Fibroblast of villous mesenchyme (primary cell): ENCODE data around the gene CDC42EP5. TPM values are rescaled to one million over a fixed set of nuclear protein-coding genes. Genes with fewer than 3 reads are reported as not detected.

Experiments used
- DNase-seq: peaks from one replicate; pipeline ENCODE4 v3.0.0-alpha.2; 2010; ENCODE audit warnings: low read depth
- H3K4me3 ChIP-seq: 2 replicates; pipeline ENCODE4 v1.5.1; 2011; ENCODE audit warnings: low read depth, mild to moderate bottlenecking, low read length
- total RNA-seq: library from RNA; depleted of rRNA; stranded (reverse); fragments of >200 nt; gene quantifications from 2 replicates; pipeline ENCODE4 v1.2.3, GENCODE V29; 2012
- TF ChIP-seq, protein P1 (sequence below): IDR thresholded peaks from 2 replicates; pipeline ENCODE4 v1.5.1; 2012; ENCODE audit warnings: low read depth, mild to moderate bottlenecking, low read length; ENCODE audit not compliant: insufficient read depth

The CDC42EP5 gene
- total RNA-seq, 1 donor, result 12.5 TPM

DNA sequence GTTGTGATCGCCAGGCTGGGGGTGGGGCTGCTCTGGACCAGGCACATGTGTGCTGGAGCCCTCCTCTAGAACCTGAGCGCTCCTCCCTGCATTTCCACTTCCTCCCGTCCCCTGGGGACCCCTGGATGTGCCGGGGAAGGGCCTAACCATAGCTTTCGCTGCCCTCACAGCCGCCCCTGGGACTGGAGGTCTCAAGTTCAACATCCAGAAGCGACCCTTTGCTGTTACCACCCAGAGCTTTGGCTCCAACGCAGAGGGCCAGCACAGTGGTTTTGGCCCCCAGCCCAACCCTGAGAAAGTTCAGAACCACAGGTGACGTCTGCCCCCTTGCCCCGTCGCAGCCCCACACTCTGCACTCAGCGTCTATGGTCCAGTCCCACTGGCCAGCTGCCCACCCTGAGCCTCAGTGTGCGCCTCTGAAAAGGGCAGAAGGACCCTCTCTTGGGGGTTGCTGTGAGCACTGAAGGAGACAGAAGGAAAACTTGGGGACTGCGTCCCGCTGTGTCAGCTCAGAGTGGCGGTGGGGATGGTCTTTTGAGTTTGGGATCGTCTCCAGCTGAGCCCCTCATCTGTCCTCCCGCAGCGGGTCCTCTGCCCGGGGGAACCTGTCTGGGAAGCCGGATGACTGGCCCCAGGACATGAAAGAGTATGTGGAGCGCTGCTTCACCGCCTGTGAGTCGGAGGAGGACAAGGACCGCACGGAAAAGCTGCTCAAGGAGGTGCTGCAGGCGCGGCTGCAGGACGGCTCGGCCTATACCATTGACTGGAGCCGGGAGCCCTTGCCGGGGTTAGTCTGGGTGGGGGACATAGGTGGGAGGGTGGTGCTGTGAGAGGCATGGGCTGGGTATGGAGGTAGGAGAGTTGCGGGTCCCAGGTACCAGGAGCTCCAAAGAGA, 18.1 kb downstream of the CDC42EP5 start:
- no peak overlapping the region for H3K4me3 ChIP-seq
- DNase-seq, result no peak
- TF ChIP-seq, protein P1, sequence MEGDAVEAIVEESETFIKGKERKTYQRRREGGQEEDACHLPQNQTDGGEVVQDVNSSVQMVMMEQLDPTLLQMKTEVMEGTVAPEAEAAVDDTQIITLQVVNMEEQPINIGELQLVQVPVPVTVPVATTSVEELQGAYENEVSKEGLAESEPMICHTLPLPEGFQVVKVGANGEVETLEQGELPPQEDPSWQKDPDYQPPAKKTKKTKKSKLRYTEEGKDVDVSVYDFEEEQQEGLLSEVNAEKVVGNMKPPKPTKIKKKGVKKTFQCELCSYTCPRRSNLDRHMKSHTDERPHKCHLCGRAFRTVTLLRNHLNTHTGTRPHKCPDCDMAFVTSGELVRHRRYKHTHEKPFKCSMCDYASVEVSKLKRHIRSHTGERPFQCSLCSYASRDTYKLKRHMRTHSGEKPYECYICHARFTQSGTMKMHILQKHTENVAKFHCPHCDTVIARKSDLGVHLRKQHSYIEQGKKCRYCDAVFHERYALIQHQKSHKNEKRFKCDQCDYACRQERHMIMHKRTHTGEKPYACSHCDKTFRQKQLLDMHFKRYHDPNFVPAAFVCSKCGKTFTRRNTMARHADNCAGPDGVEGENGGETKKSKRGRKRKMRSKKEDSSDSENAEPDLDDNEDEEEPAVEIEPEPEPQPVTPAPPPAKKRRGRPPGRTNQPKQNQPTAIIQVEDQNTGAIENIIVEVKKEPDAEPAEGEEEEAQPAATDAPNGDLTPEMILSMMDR, result no peak

DNA sequence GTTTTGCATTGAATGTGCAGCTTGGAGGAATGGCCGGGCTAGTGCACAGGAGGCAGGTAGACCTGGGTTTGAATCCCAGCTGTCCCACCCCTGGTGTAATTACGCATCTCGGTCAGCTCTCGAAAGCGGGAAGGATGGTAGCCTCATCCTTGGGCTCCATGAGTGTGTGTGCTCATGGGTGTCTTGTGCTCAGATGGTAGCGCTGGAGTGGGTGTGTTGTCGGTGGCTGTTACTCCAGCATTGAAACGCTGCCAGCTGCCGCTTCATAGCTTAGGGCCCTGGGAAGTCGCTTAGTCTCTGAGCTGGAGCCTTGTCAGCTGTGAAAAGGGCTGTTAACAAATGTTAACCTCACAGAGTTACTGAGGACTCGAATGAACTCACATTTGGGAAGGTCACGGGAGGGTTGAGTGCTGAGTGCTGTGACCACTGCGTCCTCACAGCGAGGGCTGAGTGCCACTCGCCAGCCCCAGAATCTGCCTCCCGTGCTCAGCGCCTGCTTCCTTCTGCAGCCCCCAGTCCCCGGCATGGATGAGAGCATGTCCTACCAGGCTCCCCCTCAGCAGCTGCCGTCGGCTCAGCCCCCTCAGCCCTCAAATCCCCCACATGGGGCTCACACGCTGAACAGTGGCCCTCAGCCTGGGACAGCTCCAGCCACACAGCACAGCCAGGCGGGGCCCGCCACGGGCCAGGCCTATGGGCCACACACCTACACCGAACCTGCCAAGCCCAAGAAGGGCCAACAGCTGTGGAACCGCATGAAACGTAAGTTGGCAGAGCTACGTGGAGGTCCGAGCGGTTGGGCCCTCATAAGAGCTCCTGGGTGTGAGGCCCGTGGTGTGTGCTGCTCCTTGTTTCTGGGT, 18.9 kb downstream of the CDC42EP5 start:
- H3K4me3 ChIP-seq, result no peak overlapping the region
- TF ChIP-seq, protein P1, result no peak
- DNase-seq, result no peak

DNA sequence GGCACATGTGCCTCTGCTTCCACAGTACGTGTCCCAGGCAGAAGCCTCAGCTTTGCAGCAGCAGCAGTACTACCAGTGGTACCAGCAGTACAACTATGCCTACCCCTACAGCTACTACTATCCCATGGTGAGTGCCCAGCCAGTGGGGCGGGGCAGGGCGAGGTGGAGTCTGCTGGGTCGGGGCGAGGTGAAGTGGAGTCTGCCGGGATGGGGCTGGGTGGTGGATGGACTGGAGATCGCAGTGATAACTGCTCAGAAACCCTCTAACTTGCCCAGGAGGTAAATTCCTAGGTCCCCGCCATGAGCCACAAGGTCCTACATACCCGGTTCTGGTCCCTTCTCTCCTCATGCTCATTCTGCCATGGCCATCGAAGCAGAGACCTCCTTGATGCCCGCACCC, 20.5 kb downstream of the CDC42EP5 start:
- no peak for DNase-seq
- no peak overlapping the region for H3K4me3 ChIP-seq
- TF ChIP-seq, protein P1, result no peak

- no peak for DNase-seq
- TF ChIP-seq, protein P1, result no peak
- no peak overlapping the region for H3K4me3 ChIP-seq
Observed at GRCh38 chr19:54451997-54452396, 21.1 kb downstream of the CDC42EP5 start.

DNA sequence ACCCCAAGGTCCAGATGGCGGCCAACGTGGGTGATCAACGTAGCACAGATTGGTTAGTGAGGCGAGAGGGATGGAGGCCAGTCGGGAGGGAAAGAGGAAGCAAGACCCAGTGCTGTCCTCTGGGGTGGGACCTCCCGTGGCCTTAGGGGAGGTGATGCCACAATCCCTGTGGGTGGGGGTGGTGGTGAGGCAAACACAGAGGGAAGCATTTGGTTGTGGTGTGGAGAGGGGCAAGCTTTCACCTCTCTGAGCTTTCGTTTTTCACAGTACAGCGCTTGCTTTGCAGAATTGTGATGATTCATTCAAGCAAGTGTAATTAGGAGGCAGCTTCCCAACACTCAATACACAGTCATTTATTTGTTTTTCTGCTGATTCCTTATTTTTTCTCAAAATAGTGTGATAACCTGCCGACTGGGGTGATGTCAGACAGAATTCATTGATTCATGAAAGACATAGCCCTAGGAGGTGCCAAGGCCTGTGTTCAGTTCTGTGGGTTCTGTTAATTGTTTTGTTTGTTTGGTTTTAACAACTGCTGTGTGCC, 21.7 kb downstream of the CDC42EP5 start:
- peak overlapping the region; percentile 12 for H3K4me3 ChIP-seq
- TF ChIP-seq, protein P1, result no peak
- DNase-seq, result peak; percentile 32

DNA sequence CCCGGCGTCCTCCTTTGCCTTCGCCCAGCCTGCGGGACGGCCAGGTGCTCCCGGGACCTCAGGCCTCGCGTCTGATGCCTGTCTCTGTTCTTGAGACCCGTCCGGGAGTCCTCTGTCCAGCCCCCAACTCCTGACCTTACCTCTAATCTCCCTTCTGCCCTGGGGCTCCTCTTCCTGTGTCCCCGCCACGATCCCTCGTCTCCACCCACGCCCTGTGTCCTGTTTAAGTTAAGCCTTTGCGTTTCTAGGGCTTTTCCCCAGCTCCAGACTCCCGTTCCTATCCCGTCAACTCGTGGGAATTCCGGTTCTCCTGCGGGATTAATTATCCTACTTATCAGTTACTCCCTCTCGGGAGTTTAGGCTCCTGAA, 23.4 kb downstream of the CDC42EP5 start:
- peak overlapping the region; percentile 99 for H3K4me3 ChIP-seq
- DNase-seq, result peak; percentile 47
- TF ChIP-seq, protein P1, result no peak
